ENCODE measurements around the gene SRP9. TPM values are rescaled to one million over a fixed set of nuclear protein-coding genes. Genes with fewer than 3 reads are reported as not detected.

SRP9 gene
- total RNA-seq = 100 to 1,000 TPM; 263 to 308 TPM

GRCh38 chr1:225777583-225778336 lies at the start of gene SRP9:
SRP9 (plus strand) TSS chr1:225777826; CDS start chr1:225777941, 115 bp downstream.
- POLR2A ChIA-PET = interaction anchor here (0.6 to 2.0 kb wide), 19 partner anchors 9 to 333 kb away, joined by 3 to 17 read pairs (median 4); partner anchors contain the start of genes EPHX1, H3-3A, PYCR2 and SDE2
- Mint-ChIP-seq H3K27me3 (no peaks in the 10 kb centered on the region), H3K4me3 (no peak within 1 kb of the TSS), H3K9me3 (ENCODE audit: low read depth) (no peaks in the 10 kb centered on the region), H3K36me3 (ENCODE audit: low read depth) (peaks cover 26% of the 10 kb centered on the region), H3K4me1 (peaks cover 31% of the 10 kb centered on the region), H3K27ac (no peak within 1 kb of the TSS)
- peak; percentile 97 for ATAC-seq
- intact Hi-C loops (cut with DNase I, micrococcal nuclease) = loop anchor here (1.0 to 5.0 kb wide), 19 partner anchors 15 to 349 kb away; partner anchors contain the start of genes H3-3A (in 2 of the 2), ENAH (in 1 of the 2), EPHX1 (in 1 of the 2) and LBR (in 1 of the 2)
- DNase-seq = peak; percentile 99
- CTCF ChIA-PET = interaction anchor here (0.5 to 3.4 kb wide), 37 partner anchors 8 to 571 kb away, joined by 3 to 18 read pairs (median 4); partner anchors contain the start of genes ENAH, PYCR2, SDE2 and TMEM63A

- intact Hi-C loops (cut with DNase I, micrococcal nuclease) = no loop called here
These were observed 46.1 kb upstream of the SRP9 start for GRCh38 chr1:225731491-225731890.

GRCh38 chr1:225733254-225733653 lies 44.4 kb upstream of the SRP9 start:
- no peaks in the 10 kb centered on the region for H3K9me3 Mint-ChIP-seq (ENCODE audit: low read depth)
- H3K36me3 Mint-ChIP-seq (ENCODE audit: low read depth) = no peaks in the 10 kb centered on the region
- H3K27me3 Mint-ChIP-seq = no peaks in the 10 kb centered on the region
- no peak for DNase-seq
- no peak overlapping the region for H3K27ac Mint-ChIP-seq
- CTCF ChIA-PET = interaction anchor here (0.7 kb wide), 1 partner anchor 19 kb away, joined by 3 read pairs; no protein-coding TSS in a partner anchor
- POLR2A ChIA-PET = no interaction called here
- intact Hi-C loops (cut with DNase I, micrococcal nuclease) = no loop called here
- H3K4me3 Mint-ChIP-seq = no peak overlapping the region
- H3K4me1 Mint-ChIP-seq = no peaks in the 10 kb centered on the region
- ATAC-seq = no peak

More at GRCh38 chr1:225731491-225731890, 46.1 kb upstream of the SRP9 start:
- ATAC-seq (no peak), DNase-seq (no peak)
- ChIA-PET CTCF (no interaction called here), POLR2A (no interaction called here)
- no peaks in the 10 kb centered on the region for H3K27me3 Mint-ChIP-seq
- no peak overlapping the region for H3K4me3 Mint-ChIP-seq
- no peaks in the 10 kb centered on the region for H3K4me1 Mint-ChIP-seq
- no peak overlapping the region for H3K27ac Mint-ChIP-seq
- no peaks in the 10 kb centered on the region for H3K36me3 Mint-ChIP-seq (ENCODE audit: low read depth)
- H3K9me3 Mint-ChIP-seq (ENCODE audit: low read depth) = no peaks in the 10 kb centered on the region

- H3K36me3 Mint-ChIP-seq (ENCODE audit: low read depth) = no peaks in the 10 kb centered on the region
- ChIA-PET CTCF (no interaction called here), POLR2A (no interaction called here)
- intact Hi-C loops (cut with DNase I, micrococcal nuclease) = no loop called here
- no peaks in the 10 kb centered on the region for H3K4me1 Mint-ChIP-seq
- ATAC-seq = no peak
- H3K27ac Mint-ChIP-seq = no peak overlapping the region
- no peak for DNase-seq
- H3K9me3 Mint-ChIP-seq (ENCODE audit: low read depth) = no peaks in the 10 kb centered on the region
- no peaks in the 10 kb centered on the region for H3K27me3 Mint-ChIP-seq
- no peak overlapping the region for H3K4me3 Mint-ChIP-seq
These were observed 42.1 kb upstream of the SRP9 start for GRCh38 chr1:225735252-225736149.

GRCh38 chr1:225736437-225737098 lies 41.1 kb upstream of the SRP9 start:
- Mint-ChIP-seq H3K9me3 (ENCODE audit: low read depth) (no peaks in the 10 kb centered on the region), H3K4me3 (no peak overlapping the region), H3K27ac (no peak overlapping the region), H3K27me3 (no peaks in the 10 kb centered on the region), H3K36me3 (ENCODE audit: low read depth) (no peaks in the 10 kb centered on the region), H3K4me1 (no peaks in the 10 kb centered on the region)
- no peak for DNase-seq
- POLR2A ChIA-PET = no interaction called here
- ATAC-seq = no peak
- CTCF ChIA-PET = interaction anchor here (0.6 to 1.2 kb wide), 4 partner anchors 10 to 292 kb away, joined by 3 read pairs; no protein-coding TSS in a partner anchor
- intact Hi-C loops (cut with DNase I, micrococcal nuclease) = no loop called here

- intact Hi-C loops (cut with DNase I, micrococcal nuclease) = no loop called here
- ChIA-PET CTCF (interaction anchor here (0.6 to 1.2 kb wide), 3 partner anchors 10 to 292 kb away, joined by 3 read pairs; no protein-coding TSS in a partner anchor), POLR2A (no interaction called here)
- H3K27ac Mint-ChIP-seq = no peak overlapping the region
- H3K36me3 Mint-ChIP-seq (ENCODE audit: low read depth) = no peaks in the 10 kb centered on the region
- no peaks in the 10 kb centered on the region for H3K4me1 Mint-ChIP-seq
- no peaks in the 10 kb centered on the region for H3K27me3 Mint-ChIP-seq
- H3K4me3 Mint-ChIP-seq = no peak overlapping the region
- DNase-seq = no peak
- no peaks in the 10 kb centered on the region for H3K9me3 Mint-ChIP-seq (ENCODE audit: low read depth)
- ATAC-seq = no peak
These were observed 40.5 kb upstream of the SRP9 start for GRCh38 chr1:225737161-225737560.

GRCh38 chr1:225737866-225738265 lies 39.8 kb upstream of the SRP9 start:
- no peaks in the 10 kb centered on the region for H3K9me3 Mint-ChIP-seq (ENCODE audit: low read depth)
- H3K4me3 Mint-ChIP-seq = no peak overlapping the region
- DNase-seq = no peak
- H3K27me3 Mint-ChIP-seq = no peaks in the 10 kb centered on the region
- H3K27ac Mint-ChIP-seq = no peak overlapping the region
- ChIA-PET CTCF (interaction anchor here (0.6 to 1.2 kb wide), 2 partner anchors 9 to 364 kb away, joined by 3 read pairs; no protein-coding TSS in a partner anchor), POLR2A (no interaction called here)
- intact Hi-C loops (cut with DNase I, micrococcal nuclease) = no loop called here
- no peak for ATAC-seq
- no peaks in the 10 kb centered on the region for H3K4me1 Mint-ChIP-seq
- H3K36me3 Mint-ChIP-seq (ENCODE audit: low read depth) = no peaks in the 10 kb centered on the region

- intact Hi-C loops (cut with DNase I, micrococcal nuclease) = no loop called here
- H3K4me1 Mint-ChIP-seq = no peaks in the 10 kb centered on the region
- ChIA-PET CTCF (no interaction called here), POLR2A (no interaction called here)
- ATAC-seq (no peak), DNase-seq (no peak)
- H3K27me3 Mint-ChIP-seq = no peaks in the 10 kb centered on the region
- H3K9me3 Mint-ChIP-seq (ENCODE audit: low read depth) = no peaks in the 10 kb centered on the region
- no peak overlapping the region for H3K27ac Mint-ChIP-seq
- no peaks in the 10 kb centered on the region for H3K36me3 Mint-ChIP-seq (ENCODE audit: low read depth)
- no peak overlapping the region for H3K4me3 Mint-ChIP-seq
These were observed 38.9 kb upstream of the SRP9 start for GRCh38 chr1:225738763-225739162.

GRCh38 chr1:225739542-225740107 lies 38.0 kb upstream of the SRP9 start:
- H3K27ac Mint-ChIP-seq = no peak overlapping the region
- CTCF ChIA-PET = interaction anchor here (0.6 kb wide), 1 partner anchor 250 kb away, joined by 3 read pairs; no protein-coding TSS in a partner anchor
- no peaks in the 10 kb centered on the region for H3K9me3 Mint-ChIP-seq (ENCODE audit: low read depth)
- no peak overlapping the region for H3K4me3 Mint-ChIP-seq
- H3K27me3 Mint-ChIP-seq = no peaks in the 10 kb centered on the region
- no peaks in the 10 kb centered on the region for H3K36me3 Mint-ChIP-seq (ENCODE audit: low read depth)
- DNase-seq (no peak), ATAC-seq (no peak)
- intact Hi-C loops (cut with DNase I, micrococcal nuclease) = no loop called here
- H3K4me1 Mint-ChIP-seq = no peaks in the 10 kb centered on the region
- POLR2A ChIA-PET = no interaction called here

GRCh38 chr1:225744745-225745144 lies 32.9 kb upstream of the SRP9 start:
- intact Hi-C loops (cut with DNase I, micrococcal nuclease) = no loop called here
- DNase-seq (no peak), ATAC-seq (no peak)
- no peak overlapping the region for H3K27ac Mint-ChIP-seq
- no peaks in the 10 kb centered on the region for H3K36me3 Mint-ChIP-seq (ENCODE audit: low read depth)
- CTCF ChIA-PET = interaction anchor here (0.8 kb wide), 2 partner anchors 8 to 192 kb away, joined by 4 read pairs; no protein-coding TSS in a partner anchor
- no peaks in the 10 kb centered on the region for H3K27me3 Mint-ChIP-seq
- POLR2A ChIA-PET = interaction anchor here (0.5 kb wide), 2 partner anchors 112 to 180 kb away, joined by 3 to 11 read pairs; no protein-coding TSS in a partner anchor
- no peak overlapping the region for H3K4me3 Mint-ChIP-seq
- H3K4me1 Mint-ChIP-seq = no peaks in the 10 kb centered on the region
- H3K9me3 Mint-ChIP-seq (ENCODE audit: low read depth) = no peaks in the 10 kb centered on the region

- Mint-ChIP-seq H3K4me3 (no peak overlapping the region), H3K36me3 (ENCODE audit: low read depth) (no peaks in the 10 kb centered on the region), H3K27ac (no peak overlapping the region), H3K27me3 (no peaks in the 10 kb centered on the region), H3K4me1 (no peaks in the 10 kb centered on the region), H3K9me3 (ENCODE audit: low read depth) (no peaks in the 10 kb centered on the region)
- CTCF ChIA-PET = no interaction called here
- no peak for ATAC-seq
- POLR2A ChIA-PET = no interaction called here
- intact Hi-C loops (cut with DNase I, micrococcal nuclease) = no loop called here
- DNase-seq = no peak
These were observed 32.4 kb upstream of the SRP9 start for GRCh38 chr1:225745273-225745672.

Data from activated CD4-positive, alpha-beta T cell treated with anti-CD3 and anti-CD28 coated beads for 36 hours (primary cell).